ENCODE measurements around the gene CEP135.
"Not testable (repeated sequence)": the region's sequence is repeated elsewhere in the genome, so short reads cannot be mapped to it uniquely, and the experiment has no call there.

Gene CEP135

GRCh38 chr4:56062526-56063145 lies 113.9 kb downstream of the CEP135 start:
- Mint-ChIP-seq H3K27ac (no peak overlapping the region), H3K4me1 (ENCODE audit: low read depth) (no peaks in the 10 kb centered on the region), H3K4me3 (no peak overlapping the region), H3K36me3 (ENCODE audit: low read depth) (no peaks in the 10 kb centered on the region), H3K27me3 (peaks cover 14% of the 10 kb centered on the region), H3K9me3 (no peaks in the 10 kb centered on the region)

GRCh38 chr4:56066493-56066892 lies 117.7 kb downstream of the CEP135 start:
- Mint-ChIP-seq H3K4me3 (no peak overlapping the region), H3K9me3 (no peaks in the 10 kb centered on the region), H3K4me1 (ENCODE audit: low read depth) (no peaks in the 10 kb centered on the region), H3K36me3 (ENCODE audit: low read depth) (no peaks in the 10 kb centered on the region), H3K27me3 (peaks cover 7% of the 10 kb centered on the region), H3K27ac (no peak overlapping the region)

GRCh38 chr4:56067826-56068225 lies 119.1 kb downstream of the CEP135 start:
- Mint-ChIP-seq H3K4me1 (ENCODE audit: low read depth) (no peaks in the 10 kb centered on the region), H3K4me3 (no peak overlapping the region), H3K27ac (no peak overlapping the region), H3K27me3 (peaks cover 7% of the 10 kb centered on the region), H3K9me3 (no peaks in the 10 kb centered on the region), H3K36me3 (ENCODE audit: low read depth) (no peaks in the 10 kb centered on the region)

DNA sequence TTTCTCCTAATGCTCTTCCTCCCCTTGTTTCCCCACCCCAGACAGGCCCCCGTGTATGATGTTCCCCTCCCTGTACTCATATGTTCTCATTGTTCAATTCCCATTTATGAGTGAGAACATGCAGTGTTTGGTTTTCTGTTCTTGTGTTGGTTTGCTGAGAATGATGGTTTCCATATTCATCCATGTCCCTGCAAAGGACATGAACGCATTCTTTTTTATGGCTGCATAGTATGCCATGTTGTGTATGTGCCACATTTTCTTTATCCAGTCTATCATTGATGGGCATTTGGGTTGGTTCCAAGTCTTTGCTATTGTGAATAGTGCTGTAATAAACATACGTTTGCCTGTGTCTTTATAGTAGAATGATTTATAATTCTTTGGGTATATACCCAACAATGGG lies 124.0 kb downstream of the CEP135 start:
- H3K4me1 Mint-ChIP-seq (ENCODE audit: low read depth); H3K4me3 Mint-ChIP-seq; H3K27me3 Mint-ChIP-seq; H3K36me3 Mint-ChIP-seq (ENCODE audit: low read depth); H3K9me3 Mint-ChIP-seq; H3K27ac Mint-ChIP-seq: not testable (repeated sequence)

DNA sequence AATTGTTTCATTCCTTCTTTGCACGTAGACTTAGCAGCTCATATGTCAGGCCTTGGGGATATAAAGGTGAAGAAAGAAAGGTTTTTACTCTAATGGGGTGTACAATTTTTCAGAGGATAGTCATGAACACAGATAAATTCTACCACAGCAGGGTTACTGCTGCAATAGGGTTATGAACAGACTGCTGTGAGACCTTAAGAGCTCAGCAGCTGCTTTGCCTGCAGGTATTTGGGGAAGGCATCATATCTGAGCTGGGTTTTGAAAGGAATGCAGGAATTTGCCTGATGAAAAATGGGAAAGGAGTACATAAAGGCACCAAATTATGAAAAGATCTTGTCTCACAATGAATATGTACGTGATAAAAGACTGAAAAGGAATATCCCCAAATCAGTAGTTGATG lies 128.9 kb downstream of the CEP135 start:
- no peak overlapping the region for H3K4me3 Mint-ChIP-seq
- no peak overlapping the region for H3K27ac Mint-ChIP-seq
- no peaks in the 10 kb centered on the region for H3K4me1 Mint-ChIP-seq (ENCODE audit: low read depth)
- no peaks in the 10 kb centered on the region for H3K36me3 Mint-ChIP-seq (ENCODE audit: low read depth)
- peaks cover 3% of the 10 kb centered on the region for H3K9me3 Mint-ChIP-seq
- peaks cover 7% of the 10 kb centered on the region for H3K27me3 Mint-ChIP-seq

DNA sequence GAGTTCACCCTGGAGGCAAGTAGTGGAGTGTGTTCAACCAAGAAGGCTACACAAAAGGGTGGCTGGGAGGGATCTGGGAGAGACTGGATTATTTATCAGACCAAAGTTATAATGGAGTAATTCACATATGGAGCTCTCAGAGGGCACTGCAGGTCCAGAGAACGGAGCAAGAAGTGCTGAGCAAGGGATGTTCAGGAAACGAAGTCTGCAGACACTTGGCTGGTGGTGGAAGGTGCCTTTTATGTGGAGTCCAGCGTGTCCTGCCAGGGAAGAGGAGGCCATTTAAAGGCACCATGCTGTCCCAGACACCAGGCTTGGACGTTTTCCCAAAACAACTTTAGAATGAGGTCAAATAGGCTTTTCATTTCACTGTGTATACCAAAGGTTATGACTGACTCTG lies 130.1 kb downstream of the CEP135 start:
- Mint-ChIP-seq H3K27ac (no peak overlapping the region), H3K9me3 (no peaks in the 10 kb centered on the region), H3K4me3 (no peak overlapping the region), H3K27me3 (peaks cover 3% of the 10 kb centered on the region), H3K36me3 (ENCODE audit: low read depth) (no peaks in the 10 kb centered on the region), H3K4me1 (ENCODE audit: low read depth) (no peaks in the 10 kb centered on the region)

- no peak overlapping the region for H3K4me3 Mint-ChIP-seq
- H3K36me3 Mint-ChIP-seq (ENCODE audit: low read depth), result no peaks in the 10 kb centered on the region
- no peak overlapping the region for H3K27ac Mint-ChIP-seq
- H3K9me3 Mint-ChIP-seq, result no peaks in the 10 kb centered on the region
- H3K4me1 Mint-ChIP-seq (ENCODE audit: low read depth), result no peaks in the 10 kb centered on the region
- peaks cover 3% of the 10 kb centered on the region for H3K27me3 Mint-ChIP-seq
Observed at GRCh38 chr4:56080384-56080783, 131.6 kb downstream of the CEP135 start.

DNA sequence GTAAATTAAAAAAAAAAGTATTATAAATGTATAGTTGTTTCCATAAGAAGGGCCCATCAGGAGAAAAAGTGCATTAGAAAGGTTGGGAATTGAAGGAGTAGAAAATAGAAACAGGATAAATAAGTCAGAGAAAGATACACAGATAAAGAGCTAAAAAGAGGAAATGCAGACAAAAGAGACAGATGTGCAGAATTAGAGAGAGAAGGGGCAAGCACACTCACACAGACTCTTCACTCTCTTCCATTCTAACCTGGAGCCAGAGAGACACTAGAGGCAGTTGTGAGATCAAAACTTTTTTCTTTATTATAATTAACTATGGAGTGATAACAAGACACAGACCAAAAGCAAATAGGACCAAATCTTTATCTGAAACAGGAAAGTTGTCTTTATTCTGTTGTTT lies 134.1 kb downstream of the CEP135 start:
- Mint-ChIP-seq H3K9me3 (no peaks in the 10 kb centered on the region), H3K36me3 (ENCODE audit: low read depth) (no peaks in the 10 kb centered on the region), H3K4me1 (ENCODE audit: low read depth) (no peaks in the 10 kb centered on the region), H3K27ac (no peak overlapping the region), H3K4me3 (no peak overlapping the region), H3K27me3 (peaks cover 3% of the 10 kb centered on the region)
